H9 (cell line): ENCODE data around the gene ROM1. TPM values are rescaled to one million over a fixed set of nuclear protein-coding genes. Genes with fewer than 3 reads are reported as not detected.

Source experiments
- DNase-seq: peaks from one replicate; pipeline ENCODE4 v3.0.0-alpha.2; 2017
- H2AFZ ChIP-seq: one replicate; pipeline ENCODE4 v1.6.1; 2013; ENCODE audit warnings: mild to moderate bottlenecking, low read length, control low read depth, moderate library complexity
- H2AK5ac ChIP-seq: 2 replicates; pipeline ENCODE4 v1.6.1; 2013; ENCODE audit warnings: low read length, control low read depth, mixed read lengths; ENCODE audit not compliant: insufficient read length
- H2BK120ac ChIP-seq: one replicate; pipeline ENCODE4 v1.6.1; 2013; ENCODE audit warnings: low read depth, mild to moderate bottlenecking, low read length, control low read depth, inconsistent platforms; ENCODE audit not compliant: poor library complexity, severe bottlenecking
- H2BK12ac ChIP-seq: 2 replicates; pipeline ENCODE4 v1.6.1; 2013; ENCODE audit warnings: low read length, control low read depth, mixed read lengths, low read depth; ENCODE audit not compliant: insufficient read length
- H2BK15ac ChIP-seq: 2 replicates; pipeline ENCODE4 v1.6.1; 2013; ENCODE audit warnings: low read depth, low read length, control low read depth
- H2BK20ac ChIP-seq: one replicate; pipeline ENCODE4 v1.6.1; 2013; ENCODE audit warnings: low read depth, mild to moderate bottlenecking, low read length, control low read depth, inconsistent platforms; ENCODE audit not compliant: poor library complexity, severe bottlenecking
- H2BK5ac ChIP-seq: 2 replicates; pipeline ENCODE4 v1.6.1; 2013; ENCODE audit warnings: low read length, control low read depth, mixed read lengths; ENCODE audit not compliant: insufficient read length
- H3K14ac ChIP-seq: 2 replicates; pipeline ENCODE4 v1.6.1; 2013; ENCODE audit warnings: low read length, control low read depth; ENCODE audit not compliant: insufficient read depth
- H3K18ac ChIP-seq: 2 replicates; pipeline ENCODE4 v1.6.1; 2013; ENCODE audit warnings: low read depth, mild to moderate bottlenecking, mixed read lengths, low read length, control low read depth; ENCODE audit not compliant: insufficient read length
- H3K23ac ChIP-seq: 2 replicates; pipeline ENCODE4 v1.6.1; 2013; ENCODE audit warnings: low read length, control low read depth, mixed read lengths, low read depth; ENCODE audit not compliant: insufficient read length
- H3K23me2 ChIP-seq: 2 replicates; pipeline ENCODE4 v1.6.1; 2013; ENCODE audit warnings: low read depth, mild to moderate bottlenecking, mixed read lengths, low read length, control low read depth; ENCODE audit not compliant: insufficient read length, poor library complexity, severe bottlenecking
- H3K27ac ChIP-seq: 2 replicates; pipeline ENCODE4 v1.5.1; 2013; ENCODE audit warnings: low read length, control low read depth, mixed read lengths, low read depth; ENCODE audit not compliant: insufficient read length
- H3K27me3 ChIP-seq: 2 replicates; pipeline ENCODE4 v1.6.1; 2013; ENCODE audit warnings: low read length, control low read depth, inconsistent platforms; ENCODE audit not compliant: insufficient read depth
- H3K4ac ChIP-seq: 2 replicates; pipeline ENCODE4 v1.6.1; 2013; ENCODE audit warnings: low read depth, mild to moderate bottlenecking, control low read depth, inconsistent platforms, low read length, moderate library complexity
- H3K4me1 ChIP-seq: 2 replicates; pipeline ENCODE4 v1.6.1; 2013; ENCODE audit warnings: low read length, control low read depth, inconsistent platforms; ENCODE audit not compliant: insufficient read depth
- H3K4me2 ChIP-seq: 2 replicates; pipeline ENCODE4 v1.6.1; 2013; ENCODE audit warnings: low read length, control low read depth, mixed read lengths; ENCODE audit not compliant: insufficient read length, insufficient read depth
- H3K56ac ChIP-seq: 2 replicates; pipeline ENCODE4 v1.6.1; 2013; ENCODE audit warnings: low read depth, mild to moderate bottlenecking, mixed read lengths, low read length, control low read depth; ENCODE audit not compliant: insufficient read length
- H3K79me1 ChIP-seq: 2 replicates; pipeline ENCODE4 v1.6.1; 2013; ENCODE audit warnings: low read depth, mild to moderate bottlenecking, moderate library complexity, low read length, control low read depth, inconsistent platforms; ENCODE audit not compliant: insufficient read depth, poor library complexity, severe bottlenecking
- H3K79me2 ChIP-seq: 2 replicates; pipeline ENCODE4 v1.6.1; 2013; ENCODE audit warnings: low read length, control low read depth, inconsistent platforms; ENCODE audit not compliant: insufficient read depth
- H3K9ac ChIP-seq: 2 replicates; pipeline ENCODE4 v1.6.1; 2013; ENCODE audit warnings: low read length, control low read depth, mixed read lengths; ENCODE audit not compliant: insufficient read length; ENCODE audit errors: extremely low read depth
- H3K9me3 ChIP-seq: one replicate; pipeline ENCODE4 v1.6.1; 2013; ENCODE audit warnings: low read depth, low read length, inconsistent platforms; ENCODE audit not compliant: control insufficient read depth
- H3T11ph ChIP-seq: one replicate; pipeline ENCODE4 v1.6.1; 2013; ENCODE audit warnings: mild to moderate bottlenecking, low read length, control low read depth, inconsistent platforms
- H4K20me1 ChIP-seq: one replicate; pipeline ENCODE4 v1.6.1; 2013; ENCODE audit not compliant: control insufficient read depth, insufficient read length, insufficient read depth
- H4K5ac ChIP-seq: 2 replicates; pipeline ENCODE4 v1.6.1; 2013; ENCODE audit warnings: low read depth, mild to moderate bottlenecking, mixed read lengths, low read length, control low read depth; ENCODE audit not compliant: insufficient read length
- H4K8ac ChIP-seq: replicated peaks from 2 replicates; pipeline ENCODE4 v1.6.1; 2013; ENCODE audit warnings: low read length, control low read depth, mixed read lengths, low read depth; ENCODE audit not compliant: insufficient read length
- H4K91ac ChIP-seq: 2 replicates; pipeline ENCODE4 v1.6.1; 2013; ENCODE audit warnings: low read depth, mild to moderate bottlenecking, moderate library complexity, mixed read lengths, low read length, control low read depth; ENCODE audit not compliant: insufficient read length
- H3K27ac Mint-ChIP-seq, 3 experiments: 2 replicates in 2 of 3; 3 replicates in 1 of 3; pipeline ENCODE4 v1.8.0; 2020 to 2021; ENCODE audit warnings: mixed read lengths in 3 of 3, mild to moderate bottlenecking in 1 of 3, moderate library complexity in 1 of 3
- H3K27me3 Mint-ChIP-seq: 2 replicates; pipeline ENCODE4 v1.8.0; 2021; ENCODE audit warnings: low read depth, mild to moderate bottlenecking, moderate library complexity, mixed read lengths
- H3K36me3 Mint-ChIP-seq, 3 experiments: 2 replicates in 2 of 3; 3 replicates in 1 of 3; pipeline ENCODE4 v1.8.0; 2020 to 2021; ENCODE audit warnings: low read depth in 3 of 3, mixed read lengths in 3 of 3; ENCODE audit not compliant: insufficient read depth in 1 of 3
- H3K4me1 Mint-ChIP-seq, 2 experiments: 2 replicates each; pipeline ENCODE4 v1.8.0; 2020; ENCODE audit warnings: mixed read lengths in 2 of 2
- H3K4me3 Mint-ChIP-seq, 2 experiments: 2 replicates in 1 of 2; 3 replicates in 1 of 2; pipeline ENCODE4 v1.8.0; 2020 to 2021; ENCODE audit warnings: mild to moderate bottlenecking in 2 of 2, mixed read lengths in 2 of 2, moderate library complexity in 1 of 2
- H3K9me3 Mint-ChIP-seq, 2 experiments: 2 replicates in 1 of 2; 3 replicates in 1 of 2; pipeline ENCODE4 v1.8.0; 2020; ENCODE audit warnings: mild to moderate bottlenecking in 2 of 2, mixed read lengths in 2 of 2, moderate library complexity in 1 of 2
- CTCF ChIP-seq: fragments of 200-600 bp; sonication (generic); conservative IDR thresholded peaks from 3 replicates; pipeline ENCODE4 v1.8.0; 2021; ENCODE audit warnings: antibody characterized with exemption, mild to moderate bottlenecking
- WGBS: extraction: QIAGEN DNeasy Blood & Tissue Kit; methylation state at CpG from one replicate; pipeline ENCODE4 v1.1.7; 2013; ENCODE audit warnings: missing lambda C conversion rate, low lambda C conversion rate, mixed read lengths; ENCODE audit not compliant: insufficient read length; ENCODE audit errors: extremely low coverage; 5-methylcytosine and 5-hydroxymethylcytosine counted together
- total RNA-seq: library from RNA; stranded (reverse); gene quantifications from 2 replicates; pipeline ENCODE4 v1.2.1, GENCODE V29; 2021

Gene ROM1
- total RNA-seq, 1 experiment from 2014 or later = 0.79 TPM

GRCh38 chr11:62621027-62621566 lies 8.0 kb downstream of the ROM1 start:
- TF ChIP-seq CTCF = no peak
- Histone ChIP-seq H3K14ac (peak overlapping the region; percentile 83), H3K9ac (peak overlapping the region; percentile 85), H3K27me3 (no peaks in the 10 kb centered on the region), H3K23me2 (peaks cover 8% of the 10 kb centered on the region), H2BK120ac (no peak overlapping the region), H3K18ac (peak overlapping the region; percentile 87), H3T11ph (no peak overlapping the region), H4K5ac (no peak overlapping the region), H2BK15ac (no peak overlapping the region), H2AFZ (no peak overlapping the region), H2AK5ac (no peak overlapping the region), H4K20me1 (no peaks in the 10 kb centered on the region), H2BK12ac (no peak overlapping the region), H3K79me2 (no peaks in the 10 kb centered on the region; the same call in 1 of the 2 replicates), H3K79me1 (no peaks in the 10 kb centered on the region), H3K4me1 (peaks cover 2% of the 10 kb centered on the region; the same call in 1 of the 2 replicates), H4K91ac (no peak overlapping the region), H3K4me2 (peak overlapping the region; percentile 98), H3K23ac (peak overlapping the region; percentile 93), H3K56ac (no peak overlapping the region), H3K4ac (no peak overlapping the region), H3K27ac (no peak overlapping the region), H4K8ac (no peak overlapping the region), H3K9me3 (no peaks in the 10 kb centered on the region), H2BK20ac (no peak overlapping the region), H2BK5ac (no peak overlapping the region)
- H3K4me1 Mint-ChIP-seq = peaks cover 17 to 19% of the 10 kb centered on the region in 2 experiments
- DNase-seq = no peak
- no peaks in the 10 kb centered on the region for H3K9me3 Mint-ChIP-seq
- peak overlapping the region; percentile 95 to 98 for H3K4me3 Mint-ChIP-seq
- no CpG with 5 or more reads among the region's 8 CpGs for WGBS
- H3K36me3 Mint-ChIP-seq = peaks cover 13 to 39% (median 38%) of the 10 kb centered on the region in 3 experiments; a peak in 6 of 7 replicates
- H3K27me3 Mint-ChIP-seq = no peaks in the 10 kb centered on the region
- H3K27ac Mint-ChIP-seq = peak overlapping the region; percentile 95 to 98 (median 96)
